ENCODE measurements around the gene NDUFA3. TPM values are rescaled to one million over a fixed set of nuclear protein-coding genes. Genes with fewer than 3 reads are reported as not detected.
"Not testable (repeated sequence)": the region's sequence is repeated elsewhere in the genome, so short reads cannot be mapped to it uniquely, and the experiment has no call there.

Gene NDUFA3
- total and polyA plus RNA-seq, 4 donors: 64.9 to 129 (median 70.9) TPM

GRCh38 chr19:54084410-54084809 lies 18.2 kb upstream of the NDUFA3 start:
- no peak for ATAC-seq (ENCODE audit: low FRiP score)
- intact Hi-C loops (cut with DNase I): no loop called here
- 89 to 93% methylated on average over 3 of the region's 3 CpGs for WGBS, 2 donors

GRCh38 chr19:54094426-54095000 lies 8.1 kb upstream of the NDUFA3 start:
- no peak for ATAC-seq (ENCODE audit: low FRiP score)
- WGBS, 2 donors: 84 to 86% methylated on average over 17 of the region's 17 CpGs
- no peaks in the 10 kb centered on the region for H3K9me3 ChIP-seq (ENCODE audit: control insufficient read depth, low read length)

More at GRCh38 chr19:54084410-54084809, 18.2 kb upstream of the NDUFA3 start:
- Histone ChIP-seq H3K27ac (ENCODE audit: low read depth in 1 of 2, low read length in 2 of 2) (no peak overlapping the region), H3K9me3 (ENCODE audit: control insufficient read depth, low read length) (peaks cover 6% of the 10 kb centered on the region), H3K4me1 (ENCODE audit: control insufficient read depth in 1 of 2, insufficient read depth in 2 of 2, low read length in 2 of 2) (no peaks in the 10 kb centered on the region), H3K4me3 (ENCODE audit: low read length in 2 of 2) (no peak overlapping the region), H3K36me3 (ENCODE audit: control insufficient read depth in 1 of 2, insufficient read depth in 2 of 2, low read length in 1 of 2) (no peaks in the 10 kb centered on the region), H3K27me3 (ENCODE audit: control insufficient read depth in 1 of 2, insufficient read depth in 2 of 2, low read length in 1 of 2) (no peaks in the 10 kb centered on the region)
- DNase-seq: no peak

GRCh38 chr19:54095136-54095858 lies 7.4 kb upstream of the NDUFA3 start:
- ATAC-seq (ENCODE audit: low FRiP score) (no peak), DNase-seq (peak; percentile 44 to 68)
- Histone ChIP-seq H3K27me3 (ENCODE audit: control insufficient read depth in 1 of 2, insufficient read depth in 2 of 2, low read length in 1 of 2) (no peaks in the 10 kb centered on the region), H3K4me1 (ENCODE audit: control insufficient read depth in 1 of 2, insufficient read depth in 2 of 2, low read length in 2 of 2) (no peaks in the 10 kb centered on the region), H3K4me3 (ENCODE audit: low read length in 2 of 2) (no peak overlapping the region), H3K9me3 (ENCODE audit: control insufficient read depth, low read length) (no peaks in the 10 kb centered on the region), H3K27ac (ENCODE audit: low read depth in 1 of 2, low read length in 2 of 2) (no peak overlapping the region), H3K36me3 (ENCODE audit: control insufficient read depth in 1 of 2, insufficient read depth in 2 of 2, low read length in 1 of 2) (no peaks in the 10 kb centered on the region)
- intact Hi-C loops (cut with DNase I): no loop called here
- 69 to 70% methylated on average over 22 of the region's 22 CpGs for WGBS, 2 donors

More at GRCh38 chr19:54094426-54095000, 8.1 kb upstream of the NDUFA3 start:
- Histone ChIP-seq H3K4me3 (ENCODE audit: low read length in 2 of 2) (no peak overlapping the region), H3K27me3 (ENCODE audit: control insufficient read depth in 1 of 2, insufficient read depth in 2 of 2, low read length in 1 of 2) (no peaks in the 10 kb centered on the region), H3K4me1 (ENCODE audit: control insufficient read depth in 1 of 2, insufficient read depth in 2 of 2, low read length in 2 of 2) (no peaks in the 10 kb centered on the region), H3K27ac (ENCODE audit: low read depth in 1 of 2, low read length in 2 of 2) (no peak overlapping the region), H3K36me3 (ENCODE audit: control insufficient read depth in 1 of 2, insufficient read depth in 2 of 2, low read length in 1 of 2) (no peaks in the 10 kb centered on the region)
- peak in 1 of 2 donors; percentile 36 for DNase-seq
- intact Hi-C loops (cut with DNase I): no loop called here

- H3K27me3 ChIP-seq (ENCODE audit: control insufficient read depth in 1 of 2, insufficient read depth in 2 of 2, low read length in 1 of 2); H3K27ac ChIP-seq (ENCODE audit: low read depth in 1 of 2, low read length in 2 of 2); H3K4me3 ChIP-seq (ENCODE audit: low read length in 2 of 2); H3K4me1 ChIP-seq (ENCODE audit: control insufficient read depth in 1 of 2, insufficient read depth in 2 of 2, low read length in 2 of 2); H3K36me3 ChIP-seq (ENCODE audit: control insufficient read depth in 1 of 2, insufficient read depth in 2 of 2, low read length in 1 of 2); intact Hi-C loops (cut with DNase I); H3K9me3 ChIP-seq (ENCODE audit: control insufficient read depth, low read length): not testable (repeated sequence)
- WGBS, 2 donors: 1% methylated on average over 28 to 46 of the region's 46 CpGs
- ATAC-seq (ENCODE audit: low FRiP score) (peak; percentile 84), DNase-seq (peak; percentile 69 to 88)
Observed at GRCh38 chr19:54095859-54096616, 6.6 kb upstream of the NDUFA3 start.

- Histone ChIP-seq H3K27me3 (ENCODE audit: control insufficient read depth in 1 of 2, insufficient read depth in 2 of 2, low read length in 1 of 2) (no peaks in the 10 kb centered on the region), H3K9me3 (ENCODE audit: control insufficient read depth, low read length) (no peaks in the 10 kb centered on the region), H3K4me3 (ENCODE audit: low read length in 2 of 2) (no peak overlapping the region), H3K27ac (ENCODE audit: low read depth in 1 of 2, low read length in 2 of 2) (no peak overlapping the region), H3K4me1 (ENCODE audit: control insufficient read depth in 1 of 2, insufficient read depth in 2 of 2, low read length in 2 of 2) (no peaks in the 10 kb centered on the region), H3K36me3 (ENCODE audit: control insufficient read depth in 1 of 2, insufficient read depth in 2 of 2, low read length in 1 of 2) (no peaks in the 10 kb centered on the region)
- DNase-seq (peak; percentile 61 to 76), ATAC-seq (ENCODE audit: low FRiP score) (peak; percentile 63)
- whole genome bisulfite sequencing, 2 donors: 11 to 16% methylated on average over 14 of the region's 14 CpGs
- intact Hi-C loops (cut with DNase I): no loop called here
Observed at GRCh38 chr19:54096617-54097106, 6.0 kb upstream of the NDUFA3 start.

- no peaks in the 10 kb centered on the region for H3K9me3 ChIP-seq (ENCODE audit: control insufficient read depth, low read length)
Observed at GRCh38 chr19:54099190-54099902, 3.3 kb upstream of the NDUFA3 start.

GRCh38 chr19:54099903-54100255 lies 2.8 kb upstream of the NDUFA3 start:
- H3K9me3 ChIP-seq (ENCODE audit: control insufficient read depth, low read length); ATAC-seq (ENCODE audit: low FRiP score); H3K27ac ChIP-seq (ENCODE audit: low read depth in 1 of 2, low read length in 2 of 2); H3K4me1 ChIP-seq (ENCODE audit: control insufficient read depth in 1 of 2, insufficient read depth in 2 of 2, low read length in 2 of 2); H3K27me3 ChIP-seq (ENCODE audit: control insufficient read depth in 1 of 2, insufficient read depth in 2 of 2, low read length in 1 of 2); H3K4me3 ChIP-seq (ENCODE audit: low read length in 2 of 2); H3K36me3 ChIP-seq (ENCODE audit: control insufficient read depth in 1 of 2, insufficient read depth in 2 of 2, low read length in 1 of 2): not testable (repeated sequence)
- 74 to 81% methylated on average over 9 of the region's 9 CpGs for WGBS, 2 donors
- peak; percentile 17 to 24 for DNase-seq
- intact Hi-C loops (cut with DNase I): loop anchor here in 1 of 2 donors (10.0 kb wide), 1 partner anchor 255 kb away; no protein-coding TSS in a partner anchor

More at GRCh38 chr19:54099190-54099902, 3.3 kb upstream of the NDUFA3 start:
- Histone ChIP-seq H3K4me3 (ENCODE audit: low read length in 2 of 2) (no peak overlapping the region), H3K4me1 (ENCODE audit: control insufficient read depth in 1 of 2, insufficient read depth in 2 of 2, low read length in 2 of 2) (peaks cover 0 to 2% of the 10 kb centered on the region in 2 donors), H3K27me3 (ENCODE audit: control insufficient read depth in 1 of 2, insufficient read depth in 2 of 2, low read length in 1 of 2) (no peaks in the 10 kb centered on the region), H3K36me3 (ENCODE audit: control insufficient read depth in 1 of 2, insufficient read depth in 2 of 2, low read length in 1 of 2) (no peaks in the 10 kb centered on the region), H3K27ac (ENCODE audit: low read depth in 1 of 2, low read length in 2 of 2) (no peak overlapping the region)
- ATAC-seq (ENCODE audit: low FRiP score) (no peak), DNase-seq (peak; percentile 10 to 17)
- intact Hi-C loops (cut with DNase I): no loop called here
- 87% methylated on average over 11 to 12 of the region's 12 CpGs for WGBS, 2 donors

GRCh38 chr19:54100561-54100960 lies 2.1 kb upstream of the NDUFA3 start, which contains the start of gene OSCAR:
Gene OSCAR, minus strand, starts transcription at chr19:54100803. Its CDS starts 11 bp downstream, at chr19:54100792.
- intact Hi-C loops (cut with DNase I): loop anchor here in 1 of 2 donors (10.0 kb wide), 1 partner anchor 256 kb away; no protein-coding TSS in a partner anchor
- DNase-seq: peak; percentile 57 to 74
- 54% methylated on average over 5 of the region's 5 CpGs for WGBS, 2 donors
- H3K27me3 ChIP-seq (ENCODE audit: control insufficient read depth in 1 of 2, insufficient read depth in 2 of 2, low read length in 1 of 2): no peaks in the 10 kb centered on the region
- no peak for ATAC-seq (ENCODE audit: low FRiP score)
- H3K9me3 ChIP-seq (ENCODE audit: control insufficient read depth, low read length): no peaks in the 10 kb centered on the region
- H3K27ac ChIP-seq (ENCODE audit: low read depth in 1 of 2, low read length in 2 of 2): no peak within 1 kb of the TSS
- no peaks in the 10 kb centered on the region for H3K36me3 ChIP-seq (ENCODE audit: control insufficient read depth in 1 of 2, insufficient read depth in 2 of 2, low read length in 1 of 2)
- H3K4me1 ChIP-seq (ENCODE audit: control insufficient read depth in 1 of 2, insufficient read depth in 2 of 2, low read length in 2 of 2): peaks cover 0 to 2% of the 10 kb centered on the region in 2 donors
- no peak within 1 kb of the TSS for H3K4me3 ChIP-seq (ENCODE audit: low read length in 2 of 2)

Measured in aorta (tissue), 5 donors.